GM18502 (cell line): ENCODE measurements around the gene CCDC57.
"Not testable (repeated sequence)": the region's sequence is repeated elsewhere in the genome, so short reads cannot be mapped to it uniquely, and the experiment has no call there.

Experiments used
- ATAC-seq: cut with Tn5 transposase; IDR thresholded peaks from one replicate; pipeline ENCODE4 v1.9.1; 2021; ENCODE audit warnings: mild to moderate bottlenecking; ENCODE audit not compliant: unreplicated experiment, poor library complexity

CCDC57 gene

DNA sequence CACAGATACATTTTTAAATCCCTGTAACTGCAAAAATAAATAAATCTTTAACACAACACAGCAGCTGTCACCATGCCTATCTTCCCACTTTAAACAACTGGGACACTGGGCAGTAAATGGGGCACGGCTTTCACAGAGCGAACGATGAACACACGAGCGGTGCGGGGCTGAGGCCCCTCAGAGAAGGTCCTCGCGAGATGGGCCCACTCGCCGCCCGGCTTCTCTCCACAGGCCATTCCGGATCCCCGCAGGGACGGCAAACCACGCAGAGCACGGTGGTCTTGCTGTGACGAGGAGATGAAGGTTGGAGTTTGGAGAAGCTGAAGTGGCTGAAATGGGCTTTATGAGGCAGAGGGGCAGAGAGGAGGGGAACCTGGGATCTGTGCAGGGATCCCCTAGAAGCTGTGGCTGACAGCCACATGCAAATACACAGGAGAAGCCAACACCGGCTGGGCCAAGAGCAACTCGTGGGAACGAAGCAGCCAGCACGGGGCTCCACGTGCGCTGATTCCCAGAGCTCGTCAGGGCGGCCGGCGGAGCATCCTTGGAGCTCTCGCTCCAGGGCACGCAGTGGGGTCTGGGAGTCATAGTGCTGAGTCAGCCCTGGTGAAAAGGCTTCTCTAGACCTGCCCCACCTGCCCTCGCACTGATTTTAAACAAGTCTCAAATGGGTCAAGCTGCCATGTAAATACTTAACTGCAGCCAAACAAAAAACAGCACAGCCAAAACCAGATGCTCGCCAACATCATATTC, 31.7 kb downstream of the CCDC57 start:
- no peak for ATAC-seq

DNA sequence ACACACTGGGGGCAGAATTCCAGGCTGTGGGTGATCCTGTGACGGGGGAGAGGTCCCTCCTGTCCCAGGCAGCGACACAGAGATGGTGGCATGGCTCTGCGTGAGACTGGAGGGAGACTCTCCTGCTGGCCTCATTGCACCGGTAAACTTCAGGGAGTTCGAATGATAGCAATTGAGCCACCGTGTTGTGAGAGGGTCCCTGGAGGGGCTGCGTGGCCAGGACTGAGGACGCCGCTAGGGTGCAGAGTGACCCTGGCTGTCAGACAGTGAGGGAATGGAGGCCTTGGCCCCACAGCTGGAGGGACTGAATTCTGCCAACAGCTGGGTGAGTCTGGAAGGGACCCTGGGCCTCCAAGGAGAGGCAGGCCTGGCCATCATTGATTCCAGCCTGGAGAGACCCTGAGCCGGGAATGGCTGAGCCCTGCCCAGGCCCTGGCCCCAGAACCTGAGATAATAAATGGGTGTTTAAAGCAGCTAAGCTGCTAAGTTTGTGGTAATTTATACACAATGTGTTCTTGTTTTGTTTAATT, 32.6 kb downstream of the CCDC57 start:
- ATAC-seq: no peak

DNA sequence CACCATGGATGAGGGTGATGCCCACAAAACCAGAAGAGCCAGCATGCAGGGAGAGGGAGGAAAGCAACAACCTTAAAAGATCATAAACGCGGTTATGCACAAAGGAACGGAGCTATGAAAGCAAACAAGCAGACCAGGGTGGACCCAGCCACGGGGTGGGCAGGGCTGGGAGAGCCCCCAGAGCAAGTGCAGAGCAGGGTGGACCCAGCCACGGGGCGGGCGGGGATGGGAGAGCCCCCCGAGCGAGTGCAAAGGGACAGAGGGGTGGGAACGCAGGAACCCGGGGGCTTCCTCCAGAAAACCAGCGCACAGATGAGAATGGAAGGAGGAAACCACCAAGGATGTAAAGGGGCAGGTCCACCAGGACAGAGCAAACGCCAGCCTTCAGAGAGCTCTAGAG, 33.2 kb downstream of the CCDC57 start:
- ATAC-seq: no peak

DNA sequence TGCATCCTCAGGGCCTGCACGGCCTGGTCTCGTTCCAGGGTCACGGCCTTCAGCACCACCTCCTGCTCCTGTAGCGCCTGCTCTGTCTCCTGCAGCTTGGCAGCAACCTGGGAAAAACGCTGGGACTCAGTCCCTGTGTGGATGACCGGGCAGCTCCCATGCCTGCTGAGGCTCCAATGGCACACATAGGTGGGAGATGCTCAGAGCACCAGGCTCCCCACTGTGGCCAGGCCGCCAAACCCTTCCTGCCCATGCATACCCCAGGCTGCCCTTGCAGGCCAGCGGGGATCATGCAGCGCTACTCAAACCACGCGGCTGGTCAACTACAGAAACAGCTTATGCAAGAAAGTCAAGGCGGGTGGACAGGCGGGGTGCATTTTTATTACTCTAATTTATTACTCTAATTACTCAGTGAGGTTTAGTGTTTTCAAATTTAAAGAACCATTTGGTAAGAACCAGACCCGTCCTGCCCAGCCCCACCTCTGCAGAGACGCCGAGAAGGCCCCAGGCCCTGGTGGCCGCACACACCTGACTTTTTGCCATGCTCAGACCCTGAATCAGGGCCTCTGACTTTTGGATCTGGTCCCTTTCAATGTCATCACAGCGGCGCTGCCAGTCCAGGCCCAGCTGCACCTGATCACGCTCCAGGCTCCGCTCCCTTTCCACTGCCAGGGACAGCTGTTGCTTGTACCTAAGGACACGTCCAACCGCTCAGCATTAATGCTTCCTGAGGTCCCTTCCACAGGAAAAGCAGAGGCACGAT, 34.0 kb downstream of the CCDC57 start:
- no peak for ATAC-seq

DNA sequence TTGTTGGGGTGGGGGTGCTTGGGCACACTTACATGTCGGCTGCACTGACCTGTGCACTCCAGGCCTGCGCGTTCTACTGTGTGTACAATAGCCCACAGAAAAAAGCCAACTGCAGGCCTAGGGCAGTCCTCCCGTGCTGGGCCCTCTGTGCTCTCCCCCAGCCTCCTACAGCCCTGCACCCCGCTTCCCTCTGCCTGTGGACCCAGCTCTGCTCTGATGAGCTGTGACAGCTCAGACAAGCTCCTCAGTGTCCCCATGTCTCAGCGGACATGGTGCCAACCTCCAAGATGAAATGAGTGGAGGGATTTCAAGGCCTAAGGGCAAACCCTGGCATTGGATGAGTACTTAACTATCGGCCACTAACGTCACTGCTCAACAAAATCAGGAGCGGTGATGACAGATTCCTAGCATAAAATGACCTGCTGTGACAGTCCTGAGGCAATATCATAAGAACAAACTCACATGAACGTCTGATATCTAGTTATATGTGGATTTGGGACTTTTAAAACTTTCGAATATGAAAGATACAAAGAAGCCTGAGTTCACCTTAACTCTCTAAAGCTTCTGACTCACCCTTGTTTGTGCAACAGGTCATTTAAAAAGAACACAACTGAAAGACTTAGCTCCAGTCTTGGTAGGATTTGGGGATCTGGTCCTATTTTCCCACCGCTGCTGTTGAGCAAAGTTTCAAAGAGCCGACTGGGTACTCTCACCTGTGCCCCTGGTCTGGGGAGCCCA, 34.7 kb downstream of the CCDC57 start:
- ATAC-seq: no peak

DNA sequence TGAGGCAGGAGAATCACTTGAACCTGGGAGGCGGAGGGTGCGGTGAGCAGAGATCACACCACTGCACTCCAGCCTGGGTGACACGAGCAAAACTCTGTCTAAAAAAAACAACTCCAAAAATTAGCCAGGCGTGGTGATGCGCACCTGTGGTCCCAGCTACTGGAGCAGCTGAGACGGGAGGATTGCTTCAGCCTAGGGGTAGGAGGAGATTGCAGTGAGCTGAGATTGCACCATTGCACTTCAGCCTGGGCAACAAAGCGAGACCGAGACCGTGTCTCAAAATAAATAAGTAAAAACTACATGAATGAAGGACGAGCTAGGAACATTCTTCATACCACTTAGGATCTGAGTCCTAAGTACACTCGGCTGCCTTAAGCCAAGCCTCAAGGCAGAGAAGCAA, 35.4 kb downstream of the CCDC57 start:
- no peak for ATAC-seq

DNA sequence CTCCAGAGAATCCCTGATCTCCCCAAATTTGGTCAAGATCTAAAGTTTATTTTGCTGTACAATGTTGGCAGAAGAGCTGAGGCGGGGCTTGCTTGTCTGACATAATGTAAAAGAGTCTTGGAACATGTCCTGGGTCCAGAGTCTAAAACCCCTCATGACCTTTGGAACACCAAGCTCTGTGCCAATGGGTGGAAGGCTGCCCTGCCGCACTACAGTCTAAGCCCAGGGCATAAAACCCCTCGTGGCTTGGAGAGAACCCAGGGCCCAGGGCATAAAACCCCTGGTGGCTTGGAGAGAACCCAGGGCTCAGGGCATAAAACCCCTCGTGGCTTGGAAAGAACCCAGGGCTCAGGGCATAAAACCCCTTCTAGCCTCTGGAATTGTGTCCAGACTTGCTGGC, 36.7 kb downstream of the CCDC57 start:
- no peak for ATAC-seq

DNA sequence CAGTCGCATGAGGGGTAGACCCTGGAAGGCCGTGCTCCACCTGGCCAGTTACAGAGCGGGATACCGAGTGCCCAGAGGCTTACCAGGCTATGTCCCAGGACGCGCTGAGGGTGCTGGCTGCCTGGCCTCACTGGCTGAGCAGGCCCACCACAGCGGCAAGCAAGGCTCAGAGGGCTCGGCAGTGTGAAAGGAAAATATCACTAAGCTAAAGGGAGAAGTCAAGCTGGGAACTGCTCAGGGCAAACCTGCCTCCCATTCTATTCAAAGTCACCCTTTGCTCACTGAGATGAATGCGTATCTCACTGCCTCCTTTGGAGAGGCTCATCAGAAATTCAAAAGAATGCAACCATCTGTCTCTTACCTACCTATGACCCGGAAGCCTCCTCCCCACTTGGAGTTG, 37.4 kb downstream of the CCDC57 start:
- ATAC-seq: no peak

DNA sequence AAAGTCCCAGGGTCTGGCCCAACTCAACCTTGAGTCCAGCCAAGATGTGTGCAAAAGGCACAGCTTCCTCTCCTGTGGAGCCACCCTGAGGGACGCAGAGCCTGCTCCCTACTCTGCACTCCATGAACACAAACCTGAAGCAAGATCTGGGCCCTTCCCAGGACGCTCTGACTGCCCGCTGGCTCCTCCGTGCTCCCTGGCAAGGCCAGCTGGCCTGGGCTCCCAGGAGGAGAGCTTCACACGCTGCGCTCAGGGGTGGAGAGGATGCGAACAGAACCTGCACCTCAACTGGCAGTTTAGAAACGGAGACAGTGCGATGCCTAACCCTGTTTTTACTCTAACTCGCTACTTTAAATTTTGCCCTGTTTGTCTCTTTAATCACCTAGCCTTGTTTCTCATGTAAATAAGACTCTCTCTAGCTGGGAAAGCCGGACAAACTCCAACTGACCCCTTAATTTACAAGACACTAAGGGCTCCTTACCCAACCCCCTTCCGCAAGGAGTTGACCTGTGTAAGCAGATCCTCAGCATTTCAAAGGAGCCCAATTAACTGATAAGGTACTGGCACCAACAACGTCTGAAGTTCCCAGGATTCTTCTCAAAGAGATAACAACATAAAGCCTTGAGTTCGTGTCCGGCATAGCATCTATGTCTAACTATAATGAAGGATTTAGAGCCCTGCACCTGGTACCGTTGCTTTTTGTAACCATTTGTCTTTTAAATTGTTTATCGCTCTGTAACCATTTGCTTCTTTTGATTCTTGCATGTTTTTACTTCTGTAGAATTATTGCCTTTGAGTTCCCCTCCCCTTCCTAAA, 38.4 kb downstream of the CCDC57 start:
- not testable (repeated sequence) for ATAC-seq

DNA sequence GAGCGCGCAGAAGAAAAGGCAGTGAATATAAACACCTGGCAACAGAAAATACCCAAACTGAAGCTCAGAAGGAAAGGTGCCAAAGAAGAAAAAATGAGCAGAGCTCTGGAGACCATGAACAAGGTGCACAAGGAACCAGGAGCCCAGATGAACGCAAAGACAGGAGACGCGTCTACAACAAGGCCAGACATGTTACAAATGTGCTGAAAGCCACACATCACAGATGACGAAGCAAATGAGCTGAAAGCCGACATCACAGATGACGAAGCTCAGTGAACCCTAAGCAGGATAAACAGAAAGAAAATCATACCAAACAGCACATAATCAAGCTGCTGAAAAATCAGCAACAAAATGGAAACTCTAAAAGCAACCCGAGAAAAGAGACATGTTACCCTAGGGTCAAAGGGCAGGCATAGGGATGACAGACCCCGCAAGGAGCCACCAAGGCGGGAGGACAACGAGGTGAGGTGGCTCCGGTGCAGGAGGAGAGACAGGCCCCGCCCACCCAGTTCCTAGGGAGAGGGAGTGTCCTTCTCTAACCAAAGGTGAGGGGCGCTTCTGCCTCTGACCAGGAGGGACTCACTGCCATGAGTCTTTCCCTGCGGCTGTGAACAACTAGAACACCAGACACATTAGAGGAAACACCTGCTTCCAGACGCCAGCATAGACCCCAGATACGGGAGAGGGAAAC, 39.1 kb downstream of the CCDC57 start:
- no peak for ATAC-seq

DNA sequence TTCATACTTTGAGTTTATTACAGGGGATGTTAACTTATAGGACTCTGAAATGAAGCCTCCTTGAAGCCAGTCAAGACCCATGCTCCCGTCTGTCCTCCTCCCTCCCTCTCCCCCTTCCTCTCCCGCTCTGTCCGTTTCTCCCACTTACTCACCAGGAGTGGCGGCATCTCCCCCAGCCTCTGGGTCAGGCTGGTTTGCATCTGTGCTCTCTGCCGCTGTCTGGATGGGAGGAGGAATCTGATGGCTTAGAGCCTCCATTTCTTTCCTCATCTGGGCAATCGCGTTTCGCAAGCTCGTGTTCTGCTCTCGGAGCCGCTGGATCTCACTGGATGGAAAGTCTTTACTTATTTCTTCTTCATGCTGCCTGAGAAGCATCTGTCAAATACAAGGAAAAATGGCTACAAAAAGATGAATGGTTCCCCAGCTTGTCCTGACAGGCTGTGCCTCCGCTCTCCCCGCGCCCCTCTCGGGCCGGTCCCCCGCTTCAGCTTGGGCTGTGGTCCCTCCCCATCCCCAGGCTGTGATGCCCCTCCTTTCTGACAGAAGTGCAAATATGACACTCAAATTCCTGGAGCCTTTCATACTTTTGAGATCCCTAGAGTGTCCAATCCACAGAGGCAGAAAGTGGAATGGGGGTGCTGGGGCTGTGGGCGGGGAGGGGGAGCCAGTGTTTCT, 40.0 kb downstream of the CCDC57 start:
- ATAC-seq: no peak

DNA sequence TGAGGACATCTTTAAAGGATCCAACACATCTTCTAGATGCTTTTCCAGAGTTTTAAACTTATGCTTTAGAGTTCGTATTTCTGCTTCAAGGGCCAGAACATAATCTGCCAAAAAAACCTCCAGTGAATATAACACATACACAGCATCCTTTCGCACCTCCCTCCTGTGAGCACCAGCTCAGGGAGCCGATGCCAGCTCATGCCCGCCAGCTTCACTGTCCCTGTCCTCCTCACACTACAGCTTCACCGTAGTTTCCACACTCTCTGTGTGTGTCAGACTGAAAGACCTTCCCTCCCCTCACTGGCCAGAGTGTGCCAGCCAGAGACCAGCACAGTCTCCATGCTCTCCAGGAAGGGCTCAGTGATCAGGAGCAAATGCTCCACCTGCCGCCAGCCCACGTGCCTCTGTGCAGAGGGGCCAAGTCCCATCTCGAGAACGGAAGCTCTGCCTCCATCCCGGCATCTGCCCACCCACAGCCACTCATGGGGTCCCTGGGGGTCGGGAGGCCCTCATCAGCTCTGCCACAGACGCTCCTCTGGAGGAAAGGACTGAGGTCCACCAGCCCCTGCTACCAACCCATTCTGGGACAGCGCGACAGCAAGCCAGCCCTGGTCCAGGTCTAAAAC, 40.8 kb downstream of the CCDC57 start:
- no peak for ATAC-seq

DNA sequence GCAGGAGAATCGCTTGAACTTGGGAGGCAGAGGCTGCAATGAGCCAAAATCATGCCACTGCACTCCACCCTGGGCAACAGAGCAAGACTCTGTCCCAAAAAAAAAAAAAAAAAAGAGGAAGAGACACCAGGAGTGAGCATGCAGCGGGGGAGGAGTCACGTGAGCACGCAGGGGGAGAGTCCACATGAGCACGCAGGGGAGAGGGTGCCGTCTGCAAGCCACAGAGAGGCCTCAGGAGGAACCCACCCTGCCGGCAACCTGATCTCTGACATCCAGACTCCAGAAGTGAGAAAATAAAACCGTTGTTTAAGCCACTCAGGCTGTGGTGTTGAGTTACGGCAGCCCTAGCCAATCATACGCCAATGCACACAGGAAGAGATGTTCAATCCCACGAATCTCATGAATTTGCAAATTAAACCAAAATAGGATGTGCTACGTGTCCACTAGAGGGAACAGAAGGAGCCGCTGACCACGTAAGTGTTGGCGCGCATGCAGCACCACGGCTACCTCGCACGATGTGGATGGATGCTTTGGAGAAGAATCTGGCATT, 42.2 kb downstream of the CCDC57 start:
- ATAC-seq: no peak

DNA sequence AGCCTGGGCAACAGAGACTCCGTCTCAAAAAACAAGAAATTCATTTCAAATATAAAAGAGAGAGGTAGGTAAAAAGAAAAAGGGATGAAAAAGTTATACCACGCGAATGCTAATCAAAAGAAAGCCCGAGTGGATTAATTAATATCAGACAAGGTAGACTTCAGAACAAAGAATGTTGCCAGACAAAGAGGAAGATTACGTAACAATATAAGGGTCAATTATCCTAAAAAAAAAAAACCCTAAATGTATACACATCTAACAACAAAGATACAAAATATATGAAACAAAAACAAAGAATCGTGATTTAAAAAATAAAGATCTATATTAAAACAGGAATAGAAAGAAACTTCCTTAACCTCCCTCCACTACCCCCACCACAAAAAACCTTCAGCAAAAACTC, 44.1 kb downstream of the CCDC57 start:
- no peak for ATAC-seq

DNA sequence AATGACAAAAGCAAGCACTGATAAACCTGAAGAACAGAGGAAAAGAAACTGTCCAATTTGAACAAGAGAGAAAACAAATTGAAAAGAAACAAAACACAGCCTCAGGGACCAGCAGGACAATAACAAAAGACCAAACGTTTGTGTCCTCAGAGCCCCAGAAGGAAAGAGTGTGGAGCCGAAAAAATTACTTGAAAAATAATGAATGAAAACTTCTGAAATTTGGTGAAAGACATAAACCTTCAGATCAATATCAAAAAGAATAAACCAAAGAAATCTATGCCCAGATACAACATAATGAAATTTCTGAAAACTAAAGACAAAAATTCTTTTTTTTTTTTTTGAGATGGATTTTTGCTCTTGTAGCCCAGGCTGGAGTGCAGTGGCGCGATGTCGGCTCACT, 45.6 kb downstream of the CCDC57 start:
- ATAC-seq: no peak

DNA sequence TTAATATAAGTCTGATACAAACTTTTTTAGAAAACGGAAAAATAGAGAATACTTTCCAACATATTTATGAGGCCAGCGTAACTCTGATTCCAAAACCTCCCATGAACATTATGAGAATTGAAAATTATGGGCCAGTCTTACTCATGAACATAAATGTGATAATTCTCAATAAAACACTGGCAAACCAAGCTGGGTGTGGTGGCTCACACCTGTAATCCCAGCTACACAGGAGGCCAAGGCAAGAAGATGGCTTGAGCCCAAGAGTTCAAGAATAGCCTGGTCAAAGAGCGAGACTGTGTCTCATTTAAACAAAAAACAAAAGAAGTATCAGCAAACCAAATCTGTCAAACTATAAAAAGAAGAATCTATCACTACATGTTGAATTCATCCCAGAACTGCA, 47.8 kb downstream of the CCDC57 start:
- no peak for ATAC-seq

DNA sequence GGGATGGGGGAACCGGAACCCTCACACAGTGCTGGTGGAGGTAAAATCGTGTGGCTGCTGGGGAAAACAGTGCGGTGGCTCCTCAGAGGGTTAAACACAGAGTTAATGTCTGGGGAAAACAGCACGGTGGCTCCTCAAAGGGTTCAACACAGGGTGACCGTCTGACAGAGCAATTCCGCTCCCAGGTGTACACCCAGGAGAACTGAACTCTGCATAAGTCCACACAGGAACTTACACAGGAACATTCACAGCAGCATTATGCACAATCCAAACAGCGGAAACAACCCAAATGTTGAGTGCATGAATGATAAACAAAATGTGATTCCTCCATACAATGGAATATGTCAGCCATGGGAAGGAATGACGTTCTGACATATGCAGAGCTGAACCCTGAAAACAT, 51.4 kb downstream of the CCDC57 start:
- ATAC-seq: no peak

DNA sequence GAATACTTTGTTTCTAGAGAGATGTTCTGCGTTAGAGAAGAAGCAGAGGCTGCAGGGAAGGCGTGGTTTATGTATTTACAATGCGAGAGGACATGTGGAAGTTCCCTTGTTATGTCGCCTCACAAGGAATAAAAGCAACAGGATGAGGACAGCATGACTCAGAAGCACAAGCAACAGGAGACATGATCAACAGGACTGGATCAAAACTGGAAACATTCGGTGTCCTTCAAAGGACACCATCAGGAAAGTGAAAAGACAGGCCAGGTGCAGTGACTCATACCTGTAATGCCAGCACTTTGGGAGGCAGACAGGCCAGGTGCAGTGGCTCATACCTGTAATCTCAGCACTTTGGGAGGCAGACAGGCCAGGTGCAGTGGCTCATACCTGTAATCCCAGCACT, 52.6 kb downstream of the CCDC57 start:
- ATAC-seq: no peak
